H9 (cell line): ENCODE measurements around the gene CCDC142. TPM values are rescaled to one million over a fixed set of nuclear protein-coding genes. Genes with fewer than 3 reads are reported as not detected.

ENCODE experiments used
- DNase-seq: peaks from one replicate; pipeline ENCODE4 v3.0.0-alpha.2; 2017
- H2AFZ ChIP-seq: one replicate; pipeline ENCODE4 v1.6.1; 2013; ENCODE audit warnings: mild to moderate bottlenecking, low read length, control low read depth, moderate library complexity
- H2AK5ac ChIP-seq: 2 replicates; pipeline ENCODE4 v1.6.1; 2013; ENCODE audit warnings: low read length, control low read depth, mixed read lengths; ENCODE audit not compliant: insufficient read length
- H2BK120ac ChIP-seq: one replicate; pipeline ENCODE4 v1.6.1; 2013; ENCODE audit warnings: low read depth, mild to moderate bottlenecking, low read length, control low read depth, inconsistent platforms; ENCODE audit not compliant: poor library complexity, severe bottlenecking
- H2BK12ac ChIP-seq: 2 replicates; pipeline ENCODE4 v1.6.1; 2013; ENCODE audit warnings: low read length, control low read depth, mixed read lengths, low read depth; ENCODE audit not compliant: insufficient read length
- H2BK15ac ChIP-seq: 2 replicates; pipeline ENCODE4 v1.6.1; 2013; ENCODE audit warnings: low read depth, low read length, control low read depth
- H2BK20ac ChIP-seq: one replicate; pipeline ENCODE4 v1.6.1; 2013; ENCODE audit warnings: low read depth, mild to moderate bottlenecking, low read length, control low read depth, inconsistent platforms; ENCODE audit not compliant: poor library complexity, severe bottlenecking
- H2BK5ac ChIP-seq: 2 replicates; pipeline ENCODE4 v1.6.1; 2013; ENCODE audit warnings: low read length, control low read depth, mixed read lengths; ENCODE audit not compliant: insufficient read length
- H3K14ac ChIP-seq: 2 replicates; pipeline ENCODE4 v1.6.1; 2013; ENCODE audit warnings: low read length, control low read depth; ENCODE audit not compliant: insufficient read depth
- H3K18ac ChIP-seq: 2 replicates; pipeline ENCODE4 v1.6.1; 2013; ENCODE audit warnings: low read depth, mild to moderate bottlenecking, mixed read lengths, low read length, control low read depth; ENCODE audit not compliant: insufficient read length
- H3K23ac ChIP-seq: 2 replicates; pipeline ENCODE4 v1.6.1; 2013; ENCODE audit warnings: low read length, control low read depth, mixed read lengths, low read depth; ENCODE audit not compliant: insufficient read length
- H3K23me2 ChIP-seq: 2 replicates; pipeline ENCODE4 v1.6.1; 2013; ENCODE audit warnings: low read depth, mild to moderate bottlenecking, mixed read lengths, low read length, control low read depth; ENCODE audit not compliant: insufficient read length, poor library complexity, severe bottlenecking
- H3K27ac ChIP-seq: 2 replicates; pipeline ENCODE4 v1.5.1; 2013; ENCODE audit warnings: low read length, control low read depth, mixed read lengths, low read depth; ENCODE audit not compliant: insufficient read length
- H3K27me3 ChIP-seq: 2 replicates; pipeline ENCODE4 v1.6.1; 2013; ENCODE audit warnings: low read length, control low read depth, inconsistent platforms; ENCODE audit not compliant: insufficient read depth
- H3K4ac ChIP-seq: 2 replicates; pipeline ENCODE4 v1.6.1; 2013; ENCODE audit warnings: low read depth, mild to moderate bottlenecking, control low read depth, inconsistent platforms, low read length, moderate library complexity
- H3K4me1 ChIP-seq: 2 replicates; pipeline ENCODE4 v1.6.1; 2013; ENCODE audit warnings: low read length, control low read depth, inconsistent platforms; ENCODE audit not compliant: insufficient read depth
- H3K4me2 ChIP-seq: 2 replicates; pipeline ENCODE4 v1.6.1; 2013; ENCODE audit warnings: low read length, control low read depth, mixed read lengths; ENCODE audit not compliant: insufficient read length, insufficient read depth
- H3K56ac ChIP-seq: 2 replicates; pipeline ENCODE4 v1.6.1; 2013; ENCODE audit warnings: low read depth, mild to moderate bottlenecking, mixed read lengths, low read length, control low read depth; ENCODE audit not compliant: insufficient read length
- H3K79me1 ChIP-seq: 2 replicates; pipeline ENCODE4 v1.6.1; 2013; ENCODE audit warnings: low read depth, mild to moderate bottlenecking, moderate library complexity, low read length, control low read depth, inconsistent platforms; ENCODE audit not compliant: insufficient read depth, poor library complexity, severe bottlenecking
- H3K79me2 ChIP-seq: 2 replicates; pipeline ENCODE4 v1.6.1; 2013; ENCODE audit warnings: low read length, control low read depth, inconsistent platforms; ENCODE audit not compliant: insufficient read depth
- H3K9ac ChIP-seq: 2 replicates; pipeline ENCODE4 v1.6.1; 2013; ENCODE audit warnings: low read length, control low read depth, mixed read lengths; ENCODE audit not compliant: insufficient read length; ENCODE audit errors: extremely low read depth
- H3K9me3 ChIP-seq: one replicate; pipeline ENCODE4 v1.6.1; 2013; ENCODE audit warnings: low read depth, low read length, inconsistent platforms; ENCODE audit not compliant: control insufficient read depth
- H3T11ph ChIP-seq: one replicate; pipeline ENCODE4 v1.6.1; 2013; ENCODE audit warnings: mild to moderate bottlenecking, low read length, control low read depth, inconsistent platforms
- H4K20me1 ChIP-seq: one replicate; pipeline ENCODE4 v1.6.1; 2013; ENCODE audit not compliant: control insufficient read depth, insufficient read length, insufficient read depth
- H4K5ac ChIP-seq: 2 replicates; pipeline ENCODE4 v1.6.1; 2013; ENCODE audit warnings: low read depth, mild to moderate bottlenecking, mixed read lengths, low read length, control low read depth; ENCODE audit not compliant: insufficient read length
- H4K8ac ChIP-seq: replicated peaks from 2 replicates; pipeline ENCODE4 v1.6.1; 2013; ENCODE audit warnings: low read length, control low read depth, mixed read lengths, low read depth; ENCODE audit not compliant: insufficient read length
- H4K91ac ChIP-seq: 2 replicates; pipeline ENCODE4 v1.6.1; 2013; ENCODE audit warnings: low read depth, mild to moderate bottlenecking, moderate library complexity, mixed read lengths, low read length, control low read depth; ENCODE audit not compliant: insufficient read length
- H3K27ac Mint-ChIP-seq, 3 experiments: 2 replicates in 2 of 3; 3 replicates in 1 of 3; pipeline ENCODE4 v1.8.0; 2020 to 2021; ENCODE audit warnings: mixed read lengths in 3 of 3, mild to moderate bottlenecking in 1 of 3, moderate library complexity in 1 of 3
- H3K27me3 Mint-ChIP-seq: 2 replicates; pipeline ENCODE4 v1.8.0; 2021; ENCODE audit warnings: low read depth, mild to moderate bottlenecking, moderate library complexity, mixed read lengths
- H3K36me3 Mint-ChIP-seq, 3 experiments: 2 replicates in 2 of 3; 3 replicates in 1 of 3; pipeline ENCODE4 v1.8.0; 2020 to 2021; ENCODE audit warnings: low read depth in 3 of 3, mixed read lengths in 3 of 3; ENCODE audit not compliant: insufficient read depth in 1 of 3
- H3K4me1 Mint-ChIP-seq, 2 experiments: 2 replicates each; pipeline ENCODE4 v1.8.0; 2020; ENCODE audit warnings: mixed read lengths in 2 of 2
- H3K4me3 Mint-ChIP-seq, 2 experiments: 2 replicates in 1 of 2; 3 replicates in 1 of 2; pipeline ENCODE4 v1.8.0; 2020 to 2021; ENCODE audit warnings: mild to moderate bottlenecking in 2 of 2, mixed read lengths in 2 of 2, moderate library complexity in 1 of 2
- H3K9me3 Mint-ChIP-seq, 2 experiments: 2 replicates in 1 of 2; 3 replicates in 1 of 2; pipeline ENCODE4 v1.8.0; 2020; ENCODE audit warnings: mild to moderate bottlenecking in 2 of 2, mixed read lengths in 2 of 2, moderate library complexity in 1 of 2
- WGBS: extraction: QIAGEN DNeasy Blood & Tissue Kit; methylation state at CpG from one replicate; pipeline ENCODE4 v1.1.7; 2013; ENCODE audit warnings: missing lambda C conversion rate, low lambda C conversion rate, mixed read lengths; ENCODE audit not compliant: insufficient read length; ENCODE audit errors: extremely low coverage; 5-methylcytosine and 5-hydroxymethylcytosine counted together
- total RNA-seq: library from RNA; stranded (reverse); gene quantifications from 2 replicates; pipeline ENCODE4 v1.2.1, GENCODE V29; 2021
- TF ChIP-seq, protein P1 (sequence below): fragments of 200-600 bp; sonication (generic); conservative IDR thresholded peaks from 3 replicates; pipeline ENCODE4 v1.8.0; 2021; ENCODE audit warnings: antibody characterized with exemption, mild to moderate bottlenecking

The CCDC142 gene
- total RNA-seq, 1 experiment from 2014 or later, result 21.5 TPM

DNA sequence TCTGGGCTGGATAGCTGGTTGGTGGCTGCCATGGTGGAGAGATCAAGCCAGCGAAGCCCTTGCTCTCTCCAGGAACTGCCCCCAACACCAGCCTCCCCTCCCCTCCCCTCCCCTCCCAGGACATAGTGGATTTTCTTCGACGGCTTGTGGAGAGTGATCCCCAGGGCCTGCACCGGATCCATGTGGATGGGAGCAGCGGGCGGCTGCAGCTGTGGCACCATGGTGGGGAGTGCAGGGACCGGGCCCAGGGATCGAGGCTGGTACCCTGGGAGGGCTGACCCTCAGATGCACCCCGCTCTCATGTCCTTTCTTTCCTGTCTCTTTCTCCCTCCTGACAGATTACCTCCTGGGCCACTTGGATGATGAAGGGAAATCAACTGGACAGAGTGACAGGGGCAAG, 7.1 kb upstream of the CCDC142 start:
- Histone ChIP-seq H2BK20ac (no peak overlapping the region), H3K23ac (no peak overlapping the region), H2BK15ac (no peak overlapping the region), H2BK5ac (no peak overlapping the region), H3K79me1 (no peaks in the 10 kb centered on the region), H3K9ac (no peak overlapping the region), H2AK5ac (no peak overlapping the region), H3K56ac (no peak overlapping the region), H4K5ac (no peak overlapping the region), H3K23me2 (no peaks in the 10 kb centered on the region), H3K18ac (no peak overlapping the region), H4K20me1 (no peaks in the 10 kb centered on the region), H3K4ac (no peak overlapping the region), H4K91ac (no peak overlapping the region), H3K4me2 (no peak overlapping the region), H2BK120ac (no peak overlapping the region), H3K27ac (no peak overlapping the region), H4K8ac (no peak overlapping the region), H3K4me1 (no peaks in the 10 kb centered on the region), H2BK12ac (no peak overlapping the region), H3K14ac (no peak overlapping the region), H2AFZ (no peak overlapping the region), H3T11ph (no peak overlapping the region), H3K27me3 (no peaks in the 10 kb centered on the region; the same call in 1 of the 2 replicates), H3K9me3 (no peaks in the 10 kb centered on the region), H3K79me2 (no peaks in the 10 kb centered on the region)
- Mint-ChIP-seq H3K27me3 (peaks cover 6% of the 10 kb centered on the region), H3K4me1 (no peaks in the 10 kb centered on the region), H3K9me3 (no peaks in the 10 kb centered on the region), H3K36me3 (peaks cover 28 to 67% (median 62%) of the 10 kb centered on the region in 3 experiments), H3K27ac (no peak overlapping the region), H3K4me3 (no peak overlapping the region)
- TF ChIP-seq, protein P1, sequence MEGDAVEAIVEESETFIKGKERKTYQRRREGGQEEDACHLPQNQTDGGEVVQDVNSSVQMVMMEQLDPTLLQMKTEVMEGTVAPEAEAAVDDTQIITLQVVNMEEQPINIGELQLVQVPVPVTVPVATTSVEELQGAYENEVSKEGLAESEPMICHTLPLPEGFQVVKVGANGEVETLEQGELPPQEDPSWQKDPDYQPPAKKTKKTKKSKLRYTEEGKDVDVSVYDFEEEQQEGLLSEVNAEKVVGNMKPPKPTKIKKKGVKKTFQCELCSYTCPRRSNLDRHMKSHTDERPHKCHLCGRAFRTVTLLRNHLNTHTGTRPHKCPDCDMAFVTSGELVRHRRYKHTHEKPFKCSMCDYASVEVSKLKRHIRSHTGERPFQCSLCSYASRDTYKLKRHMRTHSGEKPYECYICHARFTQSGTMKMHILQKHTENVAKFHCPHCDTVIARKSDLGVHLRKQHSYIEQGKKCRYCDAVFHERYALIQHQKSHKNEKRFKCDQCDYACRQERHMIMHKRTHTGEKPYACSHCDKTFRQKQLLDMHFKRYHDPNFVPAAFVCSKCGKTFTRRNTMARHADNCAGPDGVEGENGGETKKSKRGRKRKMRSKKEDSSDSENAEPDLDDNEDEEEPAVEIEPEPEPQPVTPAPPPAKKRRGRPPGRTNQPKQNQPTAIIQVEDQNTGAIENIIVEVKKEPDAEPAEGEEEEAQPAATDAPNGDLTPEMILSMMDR, result no peak
- WGBS, result no CpG with 5 or more reads among the region's 9 CpGs
- DNase-seq, result no peak
